GM21526 (cell line): Measurements from ENCODE around the gene BDNF.

Experiments
- ATAC-seq: cut with Tn5 transposase; IDR thresholded peaks from one replicate; pipeline ENCODE4 v1.9.1; 2021; ENCODE audit warnings: moderate library complexity; ENCODE audit not compliant: unreplicated experiment, low FRiP score

The BDNF gene

GRCh38 chr11:27707676-27708075, 7.4 kb upstream of the BDNF start:
- no peak for ATAC-seq

GRCh38 chr11:27705873-27706820, 5.9 kb upstream of the BDNF start:
- peak; percentile 62 for ATAC-seq

DNA sequence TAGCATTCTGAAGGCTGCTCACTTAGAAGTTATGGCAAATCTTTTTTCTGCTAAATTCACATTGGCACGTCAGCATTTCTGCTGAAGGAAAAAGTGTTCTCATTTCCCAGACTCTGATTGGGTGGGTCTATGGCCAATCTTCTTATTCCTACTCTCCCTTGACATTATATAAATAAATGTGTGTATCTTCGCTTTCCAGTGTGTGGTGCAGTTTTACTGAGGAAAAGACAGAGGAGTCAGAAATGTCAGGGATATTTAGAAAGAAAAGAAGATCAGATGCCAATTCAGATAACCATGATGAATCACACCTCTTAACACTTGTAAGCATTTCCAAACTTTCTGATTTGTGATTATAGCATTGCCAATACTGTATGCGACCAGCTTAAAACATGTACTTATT, 3.2 kb upstream of the BDNF start:
- ATAC-seq = no peak

GRCh38 chr11:27702811-27703210, 2.6 kb upstream of the BDNF start:
- ATAC-seq = no peak

DNA sequence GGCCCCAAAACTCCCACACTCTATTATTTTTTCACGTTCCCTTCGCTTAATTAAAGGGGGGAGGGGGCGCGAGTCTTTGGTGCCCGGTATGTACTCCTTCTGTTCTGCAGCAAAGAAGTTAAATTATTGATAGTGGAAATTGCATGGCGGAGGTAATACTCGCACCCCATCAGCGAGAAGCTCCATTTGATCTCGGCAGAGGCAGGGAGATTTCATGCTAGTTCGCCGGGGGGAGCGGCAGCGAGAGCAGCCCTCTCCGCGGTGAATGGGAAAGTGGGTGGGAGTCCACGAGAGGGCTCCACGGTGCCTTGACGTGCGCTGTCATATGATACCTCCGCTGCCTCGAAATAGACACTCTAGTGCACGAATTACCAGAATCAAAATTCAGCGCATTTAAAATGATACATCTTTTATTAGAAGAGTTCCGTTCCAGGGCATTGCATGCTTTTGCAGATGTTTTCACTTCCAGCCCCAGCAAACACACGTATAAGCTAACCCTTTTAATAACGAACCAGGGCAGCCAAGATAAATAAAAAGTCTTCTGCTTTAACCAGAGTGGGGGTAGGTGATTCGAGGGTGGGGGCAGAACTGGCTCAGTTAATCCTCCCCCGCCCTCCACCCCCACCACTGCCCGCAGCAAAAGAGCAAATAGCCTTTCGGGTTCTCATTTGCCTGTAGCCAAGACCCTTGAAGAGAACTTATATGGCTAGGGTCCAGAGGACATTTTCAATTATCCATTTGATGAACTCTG, 1.3 kb upstream of the BDNF start:
- ATAC-seq = peak; percentile 35

GRCh38 chr11:27699926-27700350, 317 bp downstream of the BDNF start:
- ATAC-seq = no peak

GRCh38 chr11:27699242-27699925, 871 bp downstream of the BDNF start:
- ATAC-seq = no peak

DNA sequence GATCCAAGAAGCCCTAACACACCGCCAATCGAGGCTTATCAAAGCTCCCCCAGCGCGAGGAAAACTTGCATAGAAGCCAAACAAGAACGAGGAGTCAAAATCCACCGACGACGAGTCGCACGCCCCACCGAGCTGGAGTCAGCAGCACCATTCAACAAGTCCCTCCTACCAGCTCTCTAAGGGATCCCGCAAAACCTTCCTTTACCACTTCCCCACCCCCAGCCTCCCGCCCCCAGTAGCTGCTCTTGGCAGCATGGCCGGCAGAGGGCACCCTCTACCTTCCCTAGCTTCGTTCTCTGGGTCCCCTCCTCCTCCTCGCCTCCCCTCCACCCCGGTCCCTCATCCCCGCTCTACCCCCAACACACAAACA, 1.4 kb downstream of the BDNF start:
- ATAC-seq = peak; percentile 65

- ATAC-seq = no peak
Observed at GRCh38 chr11:27697679-27698275, 2.5 kb downstream of the BDNF start.

GRCh38 chr11:27696961-27697360, 3.3 kb downstream of the BDNF start:
- no peak for ATAC-seq

DNA sequence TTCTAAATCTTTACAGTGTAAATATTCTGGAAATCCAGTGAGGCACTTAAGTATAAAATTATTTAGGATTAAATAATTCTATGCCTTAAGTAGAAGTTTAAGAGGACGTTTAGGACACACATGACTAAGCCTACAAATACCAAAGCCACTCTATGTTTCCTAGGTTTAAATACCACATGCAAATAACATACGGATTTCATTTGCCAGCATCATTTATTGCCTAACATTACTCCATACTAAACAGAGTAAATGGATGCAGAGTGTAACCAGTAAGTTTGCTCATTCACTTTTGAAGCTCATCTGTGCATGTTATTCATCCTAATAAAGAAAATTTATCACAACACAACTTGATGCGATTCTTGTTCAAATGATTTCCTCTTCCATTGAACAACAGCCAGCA, 4.1 kb downstream of the BDNF start:
- ATAC-seq = no peak

GRCh38 chr11:27694992-27695391, 5.3 kb downstream of the BDNF start:
- no peak for ATAC-seq

- no peak for ATAC-seq
Observed at GRCh38 chr11:27693398-27693797, 6.9 kb downstream of the BDNF start.

DNA sequence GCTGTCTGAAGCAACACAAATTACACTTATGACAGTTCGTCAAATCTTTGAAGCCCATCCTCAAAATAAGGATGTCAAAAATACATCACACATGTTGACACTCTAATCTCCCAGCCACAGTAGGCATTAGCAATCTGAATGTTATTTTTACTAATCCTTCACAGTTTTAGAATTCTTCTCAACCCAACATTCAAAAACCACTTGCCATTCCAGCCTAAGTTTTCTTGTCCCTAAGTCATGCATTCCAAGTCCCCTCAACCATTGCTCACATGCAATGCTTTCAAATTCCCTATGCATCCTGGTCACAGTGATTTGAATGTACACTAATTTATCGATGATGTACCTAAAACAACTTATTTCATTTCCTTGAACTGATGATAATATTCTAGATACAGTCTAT, 7.5 kb downstream of the BDNF start:
- no peak for ATAC-seq

GRCh38 chr11:27688076-27688475, 12.2 kb downstream of the BDNF start:
- ATAC-seq = no peak

DNA sequence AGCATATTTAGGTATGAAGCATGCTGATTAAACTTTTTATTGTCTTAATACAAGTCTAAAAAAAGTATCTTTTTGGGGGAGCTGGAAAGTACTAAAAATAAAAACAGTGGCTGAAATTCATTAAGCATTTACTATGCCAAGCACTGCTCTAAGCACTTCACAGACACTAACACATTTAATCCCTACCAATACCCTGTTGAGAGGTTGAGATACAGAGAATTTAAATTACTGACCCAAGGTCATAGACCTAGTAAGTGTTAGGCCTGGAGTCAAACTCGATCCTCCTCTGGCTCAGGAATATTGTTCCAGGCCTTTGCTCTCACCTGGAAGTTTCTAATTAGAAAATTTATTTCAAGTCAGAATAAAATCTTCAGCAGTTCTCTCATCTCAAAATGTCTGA, 18.6 kb downstream of the BDNF start:
- ATAC-seq = no peak

DNA sequence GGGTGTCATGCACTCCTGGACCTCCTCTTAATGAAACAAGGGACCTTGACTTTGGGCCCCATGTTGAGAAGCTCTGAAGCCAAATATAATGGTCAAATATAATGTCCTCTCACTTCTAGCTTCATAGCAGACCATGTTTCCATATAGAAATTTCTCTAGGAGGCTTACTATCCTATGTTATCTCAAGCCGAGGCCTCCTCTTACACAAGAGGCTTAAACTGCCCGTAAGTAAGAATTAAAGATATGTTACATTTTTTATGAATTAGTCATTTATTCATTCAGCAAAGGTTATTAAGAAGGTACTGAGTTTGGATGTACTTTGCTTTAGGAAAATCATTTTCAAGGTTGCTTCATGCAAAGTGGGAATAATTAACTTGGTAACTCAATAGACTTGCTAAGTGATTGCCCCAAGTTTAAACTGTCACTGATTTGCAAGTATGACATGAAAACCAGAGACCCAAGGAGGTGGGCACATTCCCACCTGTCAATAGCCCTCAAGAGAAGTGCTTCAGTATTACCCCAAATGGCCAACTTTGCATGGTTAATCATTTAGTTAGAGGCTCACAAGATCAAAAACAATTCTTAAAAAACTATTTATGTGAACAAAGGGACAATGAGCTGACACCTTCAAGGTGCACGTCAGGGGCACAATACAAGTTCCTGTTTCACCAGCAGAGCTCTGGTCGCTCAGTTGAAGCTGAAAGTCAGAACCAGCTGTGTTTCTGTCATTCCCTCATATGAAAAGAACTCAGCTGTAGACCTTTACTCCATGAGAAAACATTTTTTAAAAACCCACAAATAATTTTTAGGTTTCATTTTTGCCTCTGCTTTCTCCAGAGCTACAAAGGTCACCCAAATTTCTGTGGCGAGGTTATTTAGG, 20.9 kb downstream of the BDNF start:
- no peak for ATAC-seq

GRCh38 chr11:27678242-27678641, 22.0 kb downstream of the BDNF start:
- no peak for ATAC-seq

DNA sequence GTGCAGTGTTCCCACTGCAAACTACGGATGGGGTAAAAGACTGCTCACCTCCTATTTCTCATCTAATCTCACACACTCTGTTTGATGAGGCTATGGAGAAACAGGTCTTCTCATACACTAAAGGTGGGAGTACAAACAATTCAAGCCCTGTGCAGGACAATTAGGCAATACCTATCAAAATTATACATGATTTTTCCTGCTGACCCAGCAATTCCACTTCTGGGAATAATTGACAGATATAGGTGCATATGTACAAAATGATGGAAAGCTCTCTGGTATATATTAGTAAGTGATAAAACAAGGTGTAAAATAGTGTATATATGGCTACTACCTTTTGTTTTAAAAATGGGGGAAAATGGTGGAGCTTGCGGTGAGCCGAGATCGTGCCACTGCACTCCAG, 23.1 kb downstream of the BDNF start:
- no peak for ATAC-seq
